Uterus (tissue), 4 donors: ENCODE results near the gene SARDH. TPM values are rescaled to one million over a fixed set of nuclear protein-coding genes. Genes with fewer than 3 reads are reported as not detected.

Experiments used
- DNase-seq, 2 donors: peaks; one replicate each; pipeline ENCODE4 v3.0.0-alpha.2; 2019 to 2020
- H3K27ac ChIP-seq, 2 donors: fragments of 200-600 bp; sonication (generic); 1 replicate in 1 of 2; 2 replicates in 1 of 2; pipeline ENCODE4 v1.5.1; 2016 to 2018
- H3K27me3 ChIP-seq, 2 donors: fragments of 200-600 bp; sonication (generic); one replicate each; pipeline ENCODE4 v1.5.1; 2018 to 2019; ENCODE audit warnings: control low read depth in 1 of 2
- H3K36me3 ChIP-seq, 2 donors: fragments of 200-600 bp; sonication (generic); one replicate each; pipeline ENCODE4 v1.5.1; 2019; ENCODE audit warnings: control low read depth in 1 of 2
- H3K4me1 ChIP-seq, 2 donors: fragments of 200-600 bp; sonication (generic); one replicate each; pipeline ENCODE4 v1.5.1; 2018 to 2019; ENCODE audit warnings: control low read depth in 1 of 2
- H3K4me3 ChIP-seq, 2 donors: fragments of 200-600 bp; sonication (generic); 1 replicate in 1 of 2; 2 replicates in 1 of 2; pipeline ENCODE4 v1.5.1; 2018 to 2019; ENCODE audit warnings: mild to moderate bottlenecking in 1 of 2
- H3K9me3 ChIP-seq, 2 donors: fragments of 200-600 bp; sonication (generic); one replicate each; pipeline ENCODE4 v1.5.1; 2019; ENCODE audit warnings: control low read depth in 1 of 2
- CTCF ChIP-seq, 4 experiments: fragments of 200-600 bp in 2 of 4; fragments of 450-650 bp in 2 of 4; sonication (generic) in 2 of 4; IDR thresholded peaks; one replicate each; pipeline ENCODE4 v1.5.1; 2016 to 2019; ENCODE audit warnings: antibody characterized with exemption in 4 of 4, mild to moderate bottlenecking in 2 of 4, moderate library complexity in 1 of 4
- POLR2A ChIP-seq, 2 donors: fragments of 450-650 bp; IDR thresholded peaks; one replicate each; pipeline ENCODE4 v1.6.1; 2016; ENCODE audit warnings: antibody characterized with exemption in 2 of 2, mild to moderate bottlenecking in 1 of 2, moderate library complexity in 1 of 2
- intact Hi-C: fragments of 100-400 bp; cut with DNase I; formaldehyde crosslinking; loops from one replicate; pipeline ENCODE4 v1.15.1; 2023; ENCODE audit warnings: low total_unique reads
- total RNA-seq, 4 donors: library from RNA; depleted of rRNA in 3 of 4; stranded (reverse); fragments of >200 nt in 3 of 4; gene quantifications; one replicate each; pipeline versions ENCODE4 v1.1.0 to v1.2.4, GENCODE V29; 2014 to 2023
- donor health status: DM: yes; HTN: yes; CAD: no.

Gene SARDH
- total RNA-seq, 4 donors from 2014 or later = 2.7 to 14.1 TPM; not detected in 2

- H3K36me3 ChIP-seq = no peaks in the 10 kb centered on the region
- H3K27me3 ChIP-seq = no peaks in the 10 kb centered on the region
- H3K27ac ChIP-seq = no peak overlapping the region
- H3K9me3 ChIP-seq = no peaks in the 10 kb centered on the region
- intact Hi-C loops = no loop called here
- TF ChIP-seq CTCF (IDR thresholded peaks at IDR 0.05) (no peak), POLR2A (IDR thresholded peaks at IDR 0.05) (no peak)
- no peak for DNase-seq
- H3K4me1 ChIP-seq = no peaks in the 10 kb centered on the region
- H3K4me3 ChIP-seq = no peak overlapping the region
Measured at GRCh38 chr9:133670466-133670865, 67.7 kb downstream of the SARDH start.

DNA sequence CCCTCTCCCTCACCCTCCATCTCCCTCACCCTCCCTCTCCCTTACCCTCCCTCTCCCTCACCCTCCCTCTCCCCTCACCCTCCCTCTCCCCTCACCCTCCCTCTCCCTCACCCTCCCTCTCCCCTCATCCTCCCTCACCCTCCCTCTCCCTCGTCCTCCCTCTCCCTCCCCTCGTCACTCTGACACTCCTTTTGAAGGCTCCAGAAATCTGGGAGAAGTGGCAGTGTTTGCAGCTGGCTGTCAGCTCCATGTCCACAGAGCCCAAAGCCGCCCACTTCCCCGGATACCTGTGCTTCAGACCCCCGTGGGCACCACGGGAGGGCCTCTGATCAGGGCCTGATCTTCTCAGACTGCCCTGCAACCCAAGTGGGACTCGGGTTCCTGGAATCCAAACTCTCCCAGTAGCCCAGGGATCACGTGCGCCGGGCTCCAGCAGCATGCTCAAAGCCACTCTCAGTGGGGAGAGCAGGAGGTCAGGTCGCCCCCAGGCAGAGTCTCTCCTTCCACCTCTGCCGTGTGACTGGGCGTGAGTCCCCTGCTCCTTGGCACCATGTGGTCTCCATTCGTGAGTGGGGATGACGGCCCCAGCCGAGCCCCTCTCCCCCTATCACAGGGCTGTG, 68.9 kb downstream of the SARDH start:
- DNase-seq = no peak
- no peaks in the 10 kb centered on the region for H3K4me1 ChIP-seq
- TF ChIP-seq CTCF (IDR thresholded peaks at IDR 0.05) (no peak), POLR2A (IDR thresholded peaks at IDR 0.05) (no peak)
- H3K27ac ChIP-seq = no peak overlapping the region
- no peaks in the 10 kb centered on the region for H3K27me3 ChIP-seq
- no peaks in the 10 kb centered on the region for H3K9me3 ChIP-seq
- intact Hi-C loops = no loop called here
- H3K36me3 ChIP-seq = no peaks in the 10 kb centered on the region
- no peak overlapping the region for H3K4me3 ChIP-seq

DNA sequence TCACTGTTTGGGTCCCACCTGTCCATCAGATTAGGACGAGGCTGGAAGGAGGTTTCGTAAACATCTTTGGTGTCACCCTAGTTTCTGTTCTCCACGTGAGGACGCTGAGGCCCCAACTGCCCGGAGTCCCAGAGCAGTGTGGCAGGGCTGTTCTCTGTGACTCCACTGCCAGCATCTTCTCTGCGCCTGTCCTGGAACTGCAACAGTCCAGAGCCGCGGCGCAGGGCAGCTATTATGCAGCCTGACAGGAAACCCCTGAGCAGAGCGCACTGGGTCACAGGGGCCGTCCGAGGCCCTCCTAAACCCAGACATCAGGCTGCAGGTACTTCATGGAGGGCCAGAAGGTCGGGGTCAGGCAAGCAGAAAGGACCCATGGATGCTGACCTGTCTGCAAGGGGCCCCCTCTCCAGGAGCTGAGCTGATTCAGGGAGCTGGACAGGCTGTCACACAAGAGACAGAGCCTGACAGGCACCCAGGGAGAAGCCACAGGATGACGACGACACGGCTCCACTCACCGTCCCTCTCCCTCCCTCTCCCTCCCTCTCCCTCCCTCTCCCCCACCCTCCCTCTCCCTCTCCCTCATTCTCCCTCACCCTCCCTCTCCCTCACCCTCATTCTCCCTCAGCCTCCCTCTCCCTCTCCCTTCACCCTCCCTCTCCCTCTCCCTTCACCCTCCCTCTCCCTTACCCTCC, 70.2 kb downstream of the SARDH start:
- Histone ChIP-seq H3K27ac (no peak overlapping the region), H3K4me3 (no peak overlapping the region), H3K27me3 (no peaks in the 10 kb centered on the region), H3K36me3 (no peaks in the 10 kb centered on the region), H3K4me1 (no peaks in the 10 kb centered on the region), H3K9me3 (no peaks in the 10 kb centered on the region)
- no peak for TF ChIP-seq POLR2A (IDR thresholded peaks at IDR 0.05)
- no peak for TF ChIP-seq CTCF (IDR thresholded peaks at IDR 0.05)
- intact Hi-C loops = no loop called here
- DNase-seq = no peak

- Histone ChIP-seq H3K27me3 (no peaks in the 10 kb centered on the region), H3K36me3 (no peaks in the 10 kb centered on the region), H3K4me3 (no peak overlapping the region), H3K9me3 (no peaks in the 10 kb centered on the region), H3K27ac (no peak overlapping the region), H3K4me1 (no peaks in the 10 kb centered on the region)
- TF ChIP-seq POLR2A (IDR thresholded peaks at IDR 0.05) (no peak), CTCF (IDR thresholded peaks at IDR 0.05) (no peak)
- intact Hi-C loops = no loop called here
- DNase-seq = no peak
Measured at GRCh38 chr9:133666845-133667244, 71.3 kb downstream of the SARDH start.

- Histone ChIP-seq H3K4me1 (no peaks in the 10 kb centered on the region), H3K4me3 (no peak overlapping the region), H3K9me3 (no peaks in the 10 kb centered on the region), H3K36me3 (no peaks in the 10 kb centered on the region), H3K27me3 (no peaks in the 10 kb centered on the region), H3K27ac (no peak overlapping the region)
- TF ChIP-seq CTCF (IDR thresholded peaks at IDR 0.05) = no peak
- no peak for TF ChIP-seq POLR2A (IDR thresholded peaks at IDR 0.05)
- no peak for DNase-seq
- intact Hi-C loops = no loop called here
Measured at GRCh38 chr9:133666387-133666786, 71.8 kb downstream of the SARDH start.
